Smooth muscle cell (in vitro differentiated cells): ENCODE measurements around the gene PLXNB1. TPM values are rescaled to one million over a fixed set of nuclear protein-coding genes. Genes with fewer than 3 reads are reported as not detected.

Experiments
- DNase-seq: peaks from one replicate; lab custom pipeline; 2025; ENCODE audit not compliant: unreplicated experiment; lab: John Stamatoyannopoulos, UW
- H2AFZ ChIP-seq: fragments of 200-600 bp; sonication (generic); 2 replicates; pipeline ENCODE4 v1.6.0; 2016; ENCODE audit warnings: antibody characterized with exemption, low read depth, mild to moderate bottlenecking
- H3F3A ChIP-seq: fragments of 200-600 bp; sonication (generic); 2 replicates; pipeline ENCODE4 v1.6.0; 2017; ENCODE audit warnings: antibody characterized with exemption, low read depth
- H3K27ac ChIP-seq: fragments of 200-600 bp; sonication (generic); 2 replicates; pipeline ENCODE4 v1.5.1; 2016; ENCODE audit warnings: low read depth, mild to moderate bottlenecking
- H3K27me3 ChIP-seq: fragments of 200-600 bp; sonication (generic); 2 replicates; pipeline ENCODE4 v1.6.1; 2016; ENCODE audit warnings: low read depth, mild to moderate bottlenecking
- H3K36me3 ChIP-seq: fragments of 200-600 bp; sonication (generic); 2 replicates; pipeline ENCODE4 v1.5.1; 2016; ENCODE audit warnings: low read depth
- H3K4me1 ChIP-seq: fragments of 200-600 bp; sonication (generic); 2 replicates; pipeline ENCODE4 v1.5.1; 2016; ENCODE audit warnings: low read depth
- H3K4me2 ChIP-seq: fragments of 200-600 bp; sonication (generic); 2 replicates; pipeline ENCODE4 v1.6.0; 2016; ENCODE audit warnings: mild to moderate bottlenecking
- H3K4me3 ChIP-seq: fragments of 200-600 bp; sonication (generic); 2 replicates; pipeline ENCODE4 v1.5.1; 2016; ENCODE audit warnings: mild to moderate bottlenecking
- H3K79me2 ChIP-seq: fragments of 200-600 bp; sonication (generic); 2 replicates; pipeline ENCODE4 v1.6.0; 2016; ENCODE audit warnings: low read depth, mild to moderate bottlenecking
- H3K9ac ChIP-seq: fragments of 200-600 bp; sonication (generic); 2 replicates; pipeline ENCODE4 v1.6.0; 2016; ENCODE audit warnings: low read depth
- H3K9me3 ChIP-seq: fragments of 200-600 bp; sonication (generic); replicated peaks from 2 replicates; pipeline ENCODE4 v1.5.1; 2016; ENCODE audit warnings: low read depth
- H4K20me1 ChIP-seq: fragments of 200-600 bp; sonication (generic); 2 replicates; pipeline ENCODE4 v1.6.0; 2016; ENCODE audit warnings: low read depth
- WGBS: methylation state at CpG from one replicate; pipeline ENCODE4 v1.1.7; 2016; ENCODE audit warnings: low lambda C conversion rate; 5-methylcytosine and 5-hydroxymethylcytosine counted together
- polyA plus RNA-seq: library from polyadenylated mRNA; unstranded; fragments of >200 nt; fragmentation: Nextera tagmentation; extraction: Ambion mirVana; gene quantifications from 2 replicates; pipeline ENCODE4 v1.2.1, GENCODE V29; 2016
- total RNA-seq: library from RNA; depleted of rRNA; stranded (reverse); fragments of >200 nt; gene quantifications from 2 replicates; pipeline ENCODE4 v1.2.3, GENCODE V29; 2014
- TF ChIP-seq, protein P1 (sequence below): fragments of 200-600 bp; sonication (generic); IDR thresholded peaks from 2 replicates; pipeline ENCODE4 v1.5.1; 2017; ENCODE audit warnings: borderline replicate concordance, mild to moderate bottlenecking, antibody characterized with exemption; ENCODE audit not compliant: insufficient read depth, poor library complexity, severe bottlenecking

PLXNB1 gene
- total and polyA plus RNA-seq, 2 experiments from 2014 or later = 15.5 to 26.9 TPM

DNA sequence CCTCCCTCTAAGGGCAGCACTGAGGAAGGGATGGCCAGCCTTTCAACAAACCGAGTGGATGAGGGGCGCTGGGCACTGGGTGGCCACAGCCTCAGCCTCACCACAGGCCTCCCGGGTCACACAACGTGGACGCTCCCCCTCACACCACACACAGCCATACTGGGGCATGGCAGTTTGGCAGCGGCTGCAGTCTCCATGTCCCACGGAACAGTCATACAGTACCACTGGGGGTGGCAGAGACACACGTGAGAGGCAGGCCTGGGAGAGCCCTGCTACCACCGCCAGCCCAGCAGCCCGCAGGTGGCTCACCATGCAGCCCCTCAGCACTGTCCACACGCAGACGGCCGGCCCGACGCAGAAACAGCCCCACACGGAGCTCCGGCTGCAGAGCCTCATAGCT lies 11.7 kb downstream of the PLXNB1 start:
- H3K9me3 ChIP-seq = no peaks in the 10 kb centered on the region
- no peaks in the 10 kb centered on the region for H3K4me1 ChIP-seq
- WGBS = 95% methylated on average over 17 of the region's 17 CpGs
- H3K27me3 ChIP-seq = no peaks in the 10 kb centered on the region
- TF ChIP-seq, protein P1, sequence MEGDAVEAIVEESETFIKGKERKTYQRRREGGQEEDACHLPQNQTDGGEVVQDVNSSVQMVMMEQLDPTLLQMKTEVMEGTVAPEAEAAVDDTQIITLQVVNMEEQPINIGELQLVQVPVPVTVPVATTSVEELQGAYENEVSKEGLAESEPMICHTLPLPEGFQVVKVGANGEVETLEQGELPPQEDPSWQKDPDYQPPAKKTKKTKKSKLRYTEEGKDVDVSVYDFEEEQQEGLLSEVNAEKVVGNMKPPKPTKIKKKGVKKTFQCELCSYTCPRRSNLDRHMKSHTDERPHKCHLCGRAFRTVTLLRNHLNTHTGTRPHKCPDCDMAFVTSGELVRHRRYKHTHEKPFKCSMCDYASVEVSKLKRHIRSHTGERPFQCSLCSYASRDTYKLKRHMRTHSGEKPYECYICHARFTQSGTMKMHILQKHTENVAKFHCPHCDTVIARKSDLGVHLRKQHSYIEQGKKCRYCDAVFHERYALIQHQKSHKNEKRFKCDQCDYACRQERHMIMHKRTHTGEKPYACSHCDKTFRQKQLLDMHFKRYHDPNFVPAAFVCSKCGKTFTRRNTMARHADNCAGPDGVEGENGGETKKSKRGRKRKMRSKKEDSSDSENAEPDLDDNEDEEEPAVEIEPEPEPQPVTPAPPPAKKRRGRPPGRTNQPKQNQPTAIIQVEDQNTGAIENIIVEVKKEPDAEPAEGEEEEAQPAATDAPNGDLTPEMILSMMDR = no peak
- no peak for DNase-seq
- peaks cover 37% of the 10 kb centered on the region for H4K20me1 ChIP-seq
- H2AFZ ChIP-seq = no peak overlapping the region
- H3K9ac ChIP-seq = no peak overlapping the region
- no peak overlapping the region for H3K4me3 ChIP-seq
- no peaks in the 10 kb centered on the region for H3K36me3 ChIP-seq
- H3K4me2 ChIP-seq = no peak overlapping the region
- no peak overlapping the region for H3K27ac ChIP-seq
- no peaks in the 10 kb centered on the region for H3F3A ChIP-seq
- no peaks in the 10 kb centered on the region for H3K79me2 ChIP-seq

DNA sequence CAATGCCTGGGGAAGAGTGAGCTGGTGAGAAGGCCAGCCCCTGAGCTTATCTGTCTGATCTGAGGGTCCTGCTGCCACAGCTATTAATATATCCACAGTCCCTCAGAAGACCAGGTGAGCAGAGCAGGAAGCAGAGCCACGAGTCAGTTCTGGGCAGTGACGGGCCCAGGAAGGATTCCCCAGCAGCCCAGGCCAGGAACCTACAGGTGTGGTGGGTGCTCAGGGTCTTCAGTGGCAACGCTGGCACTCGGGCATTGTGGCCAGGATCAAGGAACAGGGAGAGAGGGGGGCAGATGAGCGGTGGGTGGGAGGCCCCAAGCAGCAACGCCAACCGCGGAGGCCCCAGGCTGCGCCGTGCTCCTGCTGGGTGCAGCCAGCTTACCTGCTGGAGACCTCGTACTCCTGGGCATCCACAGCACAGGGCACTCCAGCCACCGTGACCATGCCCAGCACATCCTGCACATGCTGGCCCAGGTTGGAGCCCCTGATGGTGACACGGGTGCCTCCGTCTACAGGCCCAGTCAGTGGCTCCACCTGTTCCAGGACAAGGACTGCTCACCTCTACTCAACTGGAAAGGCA lies 12.3 kb downstream of the PLXNB1 start:
- Histone ChIP-seq H3K36me3 (no peaks in the 10 kb centered on the region), H2AFZ (no peak overlapping the region), H3F3A (no peaks in the 10 kb centered on the region), H3K4me3 (no peak overlapping the region), H3K79me2 (no peaks in the 10 kb centered on the region), H3K4me2 (no peak overlapping the region), H3K9ac (no peak overlapping the region), H3K27me3 (no peaks in the 10 kb centered on the region), H3K27ac (no peak overlapping the region), H3K4me1 (no peaks in the 10 kb centered on the region), H4K20me1 (peaks cover 32% of the 10 kb centered on the region), H3K9me3 (no peaks in the 10 kb centered on the region)
- 98% methylated on average over 14 of the region's 14 CpGs for WGBS
- no peak for DNase-seq
- TF ChIP-seq, protein P1 = no peak

DNA sequence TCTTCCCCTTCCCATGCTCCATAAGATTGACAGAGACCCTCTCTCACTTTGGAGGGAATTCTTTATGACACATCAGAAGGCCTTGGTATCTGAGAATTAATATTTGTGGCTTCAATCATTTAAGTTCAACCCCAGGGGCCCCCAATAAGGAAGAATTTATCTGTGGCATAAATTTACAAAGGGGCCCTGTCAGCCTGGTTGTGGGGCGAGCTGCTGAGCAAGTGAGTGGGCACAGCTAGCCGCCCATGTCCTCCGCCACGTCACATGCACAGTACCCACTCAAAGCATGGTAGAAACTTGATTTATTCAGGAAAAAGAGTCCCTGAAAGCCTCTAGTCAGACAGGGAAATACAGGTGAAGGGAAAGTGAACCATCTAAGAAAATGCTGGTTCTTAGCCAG lies 13.3 kb downstream of the PLXNB1 start:
- no peak overlapping the region for H3K9ac ChIP-seq
- H3K27me3 ChIP-seq = no peaks in the 10 kb centered on the region
- 99% methylated on average over 4 of the region's 4 CpGs for WGBS
- no peak overlapping the region for H2AFZ ChIP-seq
- no peak overlapping the region for H3K4me2 ChIP-seq
- H4K20me1 ChIP-seq = peaks cover 21% of the 10 kb centered on the region
- H3K79me2 ChIP-seq = no peaks in the 10 kb centered on the region
- H3K27ac ChIP-seq = no peak overlapping the region
- TF ChIP-seq, protein P1 = no peak
- no peaks in the 10 kb centered on the region for H3K4me1 ChIP-seq
- no peak overlapping the region for H3K4me3 ChIP-seq
- no peaks in the 10 kb centered on the region for H3K9me3 ChIP-seq
- no peaks in the 10 kb centered on the region for H3K36me3 ChIP-seq
- DNase-seq = no peak
- H3F3A ChIP-seq = no peaks in the 10 kb centered on the region

DNA sequence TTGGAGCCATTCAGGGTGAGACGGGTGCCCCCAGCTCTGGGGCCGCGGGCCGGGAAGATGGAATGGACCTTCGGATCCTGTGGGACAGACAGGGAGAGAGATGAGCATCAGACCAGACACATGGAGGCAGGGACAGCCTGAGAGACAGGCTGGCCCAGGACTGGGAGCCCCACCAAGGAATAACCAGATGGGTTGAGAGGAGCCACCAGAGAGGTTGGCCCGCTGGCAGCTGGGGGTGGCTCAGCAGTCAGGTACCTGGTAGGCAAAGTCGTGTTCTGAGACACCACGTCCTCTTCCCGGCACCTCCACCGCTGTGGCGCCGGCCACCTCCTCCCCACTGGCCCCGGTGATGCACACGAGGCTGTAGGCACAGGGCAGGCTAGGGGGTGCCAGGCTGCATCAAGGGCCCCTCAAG lies 13.8 kb downstream of the PLXNB1 start:
- WGBS = 95% methylated on average over 14 of the region's 14 CpGs
- H3K4me1 ChIP-seq = no peaks in the 10 kb centered on the region
- no peak overlapping the region for H3K9ac ChIP-seq
- H4K20me1 ChIP-seq = peaks cover 17% of the 10 kb centered on the region
- H3K27me3 ChIP-seq = no peaks in the 10 kb centered on the region
- H3K27ac ChIP-seq = no peak overlapping the region
- H3K4me3 ChIP-seq = no peak overlapping the region
- no peaks in the 10 kb centered on the region for H3F3A ChIP-seq
- no peak for DNase-seq
- H3K9me3 ChIP-seq = no peaks in the 10 kb centered on the region
- H3K79me2 ChIP-seq = no peaks in the 10 kb centered on the region
- H3K4me2 ChIP-seq = no peak overlapping the region
- TF ChIP-seq, protein P1 = no peak
- no peaks in the 10 kb centered on the region for H3K36me3 ChIP-seq
- H2AFZ ChIP-seq = no peak overlapping the region
